ENCODE measurements around the gene OOSP4B.
"Not testable (repeated sequence)": the region's sequence is repeated elsewhere in the genome, so short reads cannot be mapped to it uniquely, and the experiment has no call there.

The OOSP4B gene

DNA sequence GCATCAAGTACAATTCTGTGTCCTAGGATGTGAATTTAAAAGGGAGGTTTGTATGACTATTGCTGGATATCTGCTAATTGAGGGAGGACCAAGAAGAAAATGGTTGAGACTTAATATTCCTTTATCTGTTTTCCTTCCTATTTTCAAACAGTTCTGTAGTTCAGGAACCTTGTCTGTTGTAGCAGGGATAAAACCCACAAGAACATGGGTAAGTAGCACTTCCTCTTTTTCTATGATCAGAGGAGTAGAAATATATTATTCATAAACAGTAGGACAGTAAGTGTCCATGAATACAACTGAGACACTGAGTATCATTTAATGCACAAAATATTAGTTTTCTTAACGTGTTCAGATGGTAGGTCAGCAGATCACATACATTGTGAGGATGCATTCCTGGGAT is 47.1 kb downstream of the OOSP4B start:
- DNase-seq: no peak

DNA sequence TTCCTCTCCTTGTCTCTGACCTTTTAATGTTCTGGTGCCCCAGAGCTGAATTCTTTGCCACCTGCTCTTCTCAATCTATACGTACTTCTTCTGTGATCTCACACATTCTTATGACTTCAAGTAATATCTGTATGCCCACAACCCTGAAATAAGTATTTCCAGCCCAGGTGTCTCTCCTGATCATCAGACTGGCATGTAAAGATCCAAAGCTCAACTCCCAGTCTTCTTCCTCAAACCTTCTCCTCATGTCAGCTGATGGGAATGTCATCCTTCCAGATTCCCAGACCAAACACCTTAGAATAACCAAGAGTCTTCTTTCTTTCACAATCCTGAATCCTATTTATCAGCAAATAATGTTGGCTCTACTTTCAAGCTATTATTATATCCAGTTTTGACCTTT is 48.8 kb downstream of the OOSP4B start:
- DNase-seq: no peak

DNA sequence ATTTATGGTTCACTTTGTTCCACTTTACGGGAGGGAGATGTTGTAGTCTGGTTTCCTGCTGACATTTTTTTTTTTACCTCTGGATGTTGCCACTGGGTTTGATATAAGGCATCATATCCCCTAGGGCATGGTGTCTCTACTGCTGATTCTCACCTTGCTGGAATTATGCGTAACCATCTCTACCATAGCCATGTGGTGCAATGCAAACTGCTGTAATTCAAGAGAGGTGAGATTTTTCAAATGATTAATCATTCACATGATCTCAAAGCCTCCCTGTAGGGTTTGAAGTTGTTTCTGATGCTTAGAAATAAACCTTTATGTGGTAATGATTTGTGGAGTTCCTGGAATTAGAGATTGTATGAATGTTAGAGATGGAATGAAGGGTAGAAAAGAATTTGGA is 52.5 kb downstream of the OOSP4B start:
- no peak for DNase-seq

DNA sequence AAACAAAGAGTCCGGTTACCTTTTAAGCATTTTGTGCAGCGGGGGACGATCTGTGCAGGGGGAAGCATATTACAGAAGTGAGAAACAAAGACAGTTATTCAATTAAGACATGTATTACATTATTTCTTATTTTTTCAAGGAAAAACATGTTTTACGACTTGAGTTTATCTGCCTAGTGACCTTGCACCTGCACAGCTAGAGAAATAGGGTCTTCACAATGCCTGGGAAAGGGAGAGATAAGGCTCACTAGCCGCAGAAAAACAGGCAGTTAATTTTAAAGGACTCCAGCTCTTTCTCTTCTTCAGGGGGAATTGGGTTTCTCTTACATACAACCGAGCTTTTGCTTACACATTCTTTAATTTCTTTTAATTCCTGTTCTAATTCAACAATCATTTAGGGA is 54.7 kb downstream of the OOSP4B start:
- DNase-seq: not testable (repeated sequence)

DNA sequence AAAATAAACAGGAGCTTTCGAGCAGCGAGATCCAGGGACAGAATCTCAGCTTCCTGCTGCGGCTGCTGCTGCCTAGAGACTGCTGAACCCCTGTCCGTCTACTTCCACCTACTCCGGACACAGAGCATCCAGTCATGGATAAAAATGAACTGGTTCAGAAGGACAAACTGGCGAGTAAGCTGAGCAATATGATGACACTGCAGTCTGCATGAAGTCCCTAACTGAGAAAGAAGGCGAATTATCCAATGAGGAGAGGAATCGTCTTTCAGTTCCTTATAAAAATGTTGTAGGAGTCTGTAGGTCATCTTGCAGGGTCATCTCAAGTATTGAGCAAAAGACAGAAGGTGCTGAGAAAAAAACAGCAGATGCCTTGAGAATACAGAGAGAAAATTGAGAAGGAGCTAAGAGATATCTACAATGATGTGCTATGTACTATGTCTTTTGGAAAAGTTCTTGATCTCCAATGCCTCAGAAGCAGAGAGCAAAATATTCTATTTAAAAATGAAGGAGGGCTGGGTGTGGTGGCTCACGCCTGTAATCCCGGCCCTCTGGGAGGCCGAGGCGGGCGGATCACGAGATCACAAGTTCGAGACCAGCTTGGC is 60.3 kb downstream of the OOSP4B start:
- no peak for DNase-seq

DNA sequence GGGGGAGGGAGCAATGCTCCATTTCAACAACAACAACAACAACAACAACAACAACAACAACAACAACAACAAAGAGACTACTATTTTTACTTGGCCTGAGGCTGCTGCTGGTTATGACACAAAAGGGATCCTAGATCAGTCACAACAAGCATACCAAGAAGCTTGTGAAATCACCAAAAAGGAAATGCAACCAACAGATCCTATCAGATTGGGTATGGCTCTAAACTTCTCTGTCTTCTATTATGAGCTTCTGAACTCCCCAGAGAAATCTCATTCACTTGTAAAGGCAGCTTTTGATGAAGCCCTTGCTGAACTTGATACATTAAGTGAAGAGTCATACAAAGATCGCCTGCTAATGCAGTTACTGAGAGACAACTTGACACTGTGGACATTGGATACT is 61.0 kb downstream of the OOSP4B start:
- DNase-seq: no peak

DNA sequence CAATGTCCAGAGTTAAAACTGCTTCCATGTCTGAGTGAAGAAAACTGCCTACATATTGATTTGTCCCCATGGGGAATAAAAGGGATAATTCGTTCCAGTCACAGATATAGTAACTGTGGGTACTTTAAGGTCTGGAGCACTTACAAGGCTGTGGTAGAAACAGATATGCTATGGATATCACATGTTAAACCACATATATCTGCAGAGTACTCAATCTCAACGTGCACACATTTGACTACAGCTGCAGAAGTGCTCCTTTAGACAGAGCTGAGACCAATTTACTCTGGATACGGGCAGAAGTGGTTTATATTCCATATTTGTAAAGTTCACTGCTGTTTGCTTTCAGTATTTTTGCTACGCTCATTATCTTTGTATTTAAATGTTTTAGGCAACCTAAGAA is 61.8 kb downstream of the OOSP4B start:
- DNase-seq: no peak

DNA sequence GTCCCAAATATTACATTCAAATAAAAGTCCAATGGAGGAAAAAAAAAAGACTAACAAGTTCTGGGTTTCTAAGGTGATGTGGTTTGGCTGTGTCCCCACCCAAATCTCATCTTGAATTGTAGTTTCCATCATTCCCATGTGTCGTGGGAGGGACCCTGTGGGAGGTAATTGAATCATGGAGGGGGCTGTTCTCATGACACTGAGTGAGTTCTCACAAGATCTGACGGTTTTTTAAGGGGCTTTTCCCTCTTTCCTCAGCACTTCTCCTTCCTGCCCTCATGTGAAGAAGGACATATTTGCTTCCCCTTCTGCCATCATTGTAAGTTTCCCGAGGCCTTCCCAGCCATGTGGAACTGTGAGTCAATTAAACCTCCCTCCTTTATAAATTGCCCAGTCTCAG is 63.6 kb downstream of the OOSP4B start:
- no peak for DNase-seq
